WTC11 (cell line): ENCODE measurements around the gene MED13.

Source experiments
- NFE2L1 ChIP-seq: sonication (generic); formaldehyde crosslinking; IDR thresholded peaks from 2 replicates; pipeline ENCODE4 v1.8.1; 2023; ENCODE audit warnings: missing genetic modification reagents
- TF ChIP-seq, protein P1 (sequence below): sonication (generic); formaldehyde crosslinking; IDR thresholded peaks from 2 replicates; pipeline ENCODE4 v1.8.1; 2023; ENCODE audit warnings: mild to moderate bottlenecking, missing genetic modification reagents
- TF ChIP-seq, protein P2 (sequence below): sonication (generic); formaldehyde crosslinking; IDR thresholded peaks from 2 replicates; pipeline ENCODE4 v1.8.0; 2022; ENCODE audit warnings: mild to moderate bottlenecking, missing genetic modification reagents
- TF ChIP-seq, protein P3 (sequence below): sonication (generic); formaldehyde crosslinking; IDR thresholded peaks from 2 replicates; pipeline ENCODE4 v1.8.1; 2023; ENCODE audit warnings: mild to moderate bottlenecking, missing genetic modification reagents
- TF ChIP-seq, protein P4 (sequence below): sonication (generic); formaldehyde crosslinking; IDR thresholded peaks from 2 replicates; pipeline ENCODE4 v1.8.0; 2022; ENCODE audit warnings: mild to moderate bottlenecking, missing genetic modification reagents
- TF ChIP-seq, protein P5 (sequence below): sonication (generic); formaldehyde crosslinking; IDR thresholded peaks from 2 replicates; pipeline ENCODE4 v1.8.1; 2022; ENCODE audit warnings: missing genetic modification reagents, borderline replicate concordance

DNA sequence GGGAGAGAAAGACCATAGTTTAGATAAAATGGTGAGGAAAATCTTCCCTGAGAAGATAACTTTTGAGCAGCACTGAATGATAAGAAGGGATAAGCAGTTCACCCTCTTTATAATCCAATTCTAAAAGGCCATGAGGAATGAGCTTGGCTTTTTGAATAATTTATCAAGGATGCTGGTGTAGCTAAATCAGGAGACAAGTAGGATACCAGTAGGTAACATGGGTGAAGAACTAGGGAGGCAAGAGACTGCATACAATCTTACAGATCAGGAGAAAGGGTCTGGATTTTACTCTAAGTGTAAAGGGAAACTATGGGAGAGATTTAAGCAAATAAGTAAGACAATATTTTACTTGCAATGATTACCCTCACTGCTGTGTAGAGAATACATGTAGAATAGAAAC, 60.7 kb downstream of the MED13 start:
- TF ChIP-seq, protein P1, sequence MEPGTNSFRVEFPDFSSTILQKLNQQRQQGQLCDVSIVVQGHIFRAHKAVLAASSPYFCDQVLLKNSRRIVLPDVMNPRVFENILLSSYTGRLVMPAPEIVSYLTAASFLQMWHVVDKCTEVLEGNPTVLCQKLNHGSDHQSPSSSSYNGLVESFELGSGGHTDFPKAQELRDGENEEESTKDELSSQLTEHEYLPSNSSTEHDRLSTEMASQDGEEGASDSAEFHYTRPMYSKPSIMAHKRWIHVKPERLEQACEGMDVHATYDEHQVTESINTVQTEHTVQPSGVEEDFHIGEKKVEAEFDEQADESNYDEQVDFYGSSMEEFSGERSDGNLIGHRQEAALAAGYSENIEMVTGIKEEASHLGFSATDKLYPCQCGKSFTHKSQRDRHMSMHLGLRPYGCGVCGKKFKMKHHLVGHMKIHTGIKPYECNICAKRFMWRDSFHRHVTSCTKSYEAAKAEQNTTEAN (CRISPR knock-in tag), result no peak
- TF ChIP-seq, protein P2, sequence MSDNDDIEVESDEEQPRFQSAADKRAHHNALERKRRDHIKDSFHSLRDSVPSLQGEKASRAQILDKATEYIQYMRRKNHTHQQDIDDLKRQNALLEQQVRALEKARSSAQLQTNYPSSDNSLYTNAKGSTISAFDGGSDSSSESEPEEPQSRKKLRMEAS (CRISPR knock-in tag), result no peak
- TF ChIP-seq, protein P3, sequence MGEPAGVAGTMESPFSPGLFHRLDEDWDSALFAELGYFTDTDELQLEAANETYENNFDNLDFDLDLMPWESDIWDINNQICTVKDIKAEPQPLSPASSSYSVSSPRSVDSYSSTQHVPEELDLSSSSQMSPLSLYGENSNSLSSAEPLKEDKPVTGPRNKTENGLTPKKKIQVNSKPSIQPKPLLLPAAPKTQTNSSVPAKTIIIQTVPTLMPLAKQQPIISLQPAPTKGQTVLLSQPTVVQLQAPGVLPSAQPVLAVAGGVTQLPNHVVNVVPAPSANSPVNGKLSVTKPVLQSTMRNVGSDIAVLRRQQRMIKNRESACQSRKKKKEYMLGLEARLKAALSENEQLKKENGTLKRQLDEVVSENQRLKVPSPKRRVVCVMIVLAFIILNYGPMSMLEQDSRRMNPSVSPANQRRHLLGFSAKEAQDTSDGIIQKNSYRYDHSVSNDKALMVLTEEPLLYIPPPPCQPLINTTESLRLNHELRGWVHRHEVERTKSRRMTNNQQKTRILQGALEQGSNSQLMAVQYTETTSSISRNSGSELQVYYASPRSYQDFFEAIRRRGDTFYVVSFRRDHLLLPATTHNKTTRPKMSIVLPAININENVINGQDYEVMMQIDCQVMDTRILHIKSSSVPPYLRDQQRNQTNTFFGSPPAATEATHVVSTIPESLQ (CRISPR knock-in tag), result no peak
- TF ChIP-seq NFE2L1, result no peak
- TF ChIP-seq, protein P4, sequence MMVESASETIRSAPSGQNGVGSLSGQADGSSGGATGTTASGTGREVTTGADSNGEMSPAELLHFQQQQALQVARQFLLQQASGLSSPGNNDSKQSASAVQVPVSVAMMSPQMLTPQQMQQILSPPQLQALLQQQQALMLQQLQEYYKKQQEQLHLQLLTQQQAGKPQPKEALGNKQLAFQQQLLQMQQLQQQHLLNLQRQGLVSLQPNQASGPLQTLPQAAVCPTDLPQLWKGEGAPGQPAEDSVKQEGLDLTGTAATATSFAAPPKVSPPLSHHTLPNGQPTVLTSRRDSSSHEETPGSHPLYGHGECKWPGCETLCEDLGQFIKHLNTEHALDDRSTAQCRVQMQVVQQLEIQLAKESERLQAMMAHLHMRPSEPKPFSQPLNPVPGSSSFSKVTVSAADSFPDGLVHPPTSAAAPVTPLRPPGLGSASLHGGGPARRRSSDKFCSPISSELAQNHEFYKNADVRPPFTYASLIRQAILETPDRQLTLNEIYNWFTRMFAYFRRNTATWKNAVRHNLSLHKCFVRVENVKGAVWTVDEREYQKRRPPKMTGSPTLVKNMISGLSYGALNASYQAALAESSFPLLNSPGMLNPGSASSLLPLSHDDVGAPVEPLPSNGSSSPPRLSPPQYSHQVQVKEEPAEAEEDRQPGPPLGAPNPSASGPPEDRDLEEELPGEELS (CRISPR knock-in tag), result no peak
- TF ChIP-seq, protein P5, sequence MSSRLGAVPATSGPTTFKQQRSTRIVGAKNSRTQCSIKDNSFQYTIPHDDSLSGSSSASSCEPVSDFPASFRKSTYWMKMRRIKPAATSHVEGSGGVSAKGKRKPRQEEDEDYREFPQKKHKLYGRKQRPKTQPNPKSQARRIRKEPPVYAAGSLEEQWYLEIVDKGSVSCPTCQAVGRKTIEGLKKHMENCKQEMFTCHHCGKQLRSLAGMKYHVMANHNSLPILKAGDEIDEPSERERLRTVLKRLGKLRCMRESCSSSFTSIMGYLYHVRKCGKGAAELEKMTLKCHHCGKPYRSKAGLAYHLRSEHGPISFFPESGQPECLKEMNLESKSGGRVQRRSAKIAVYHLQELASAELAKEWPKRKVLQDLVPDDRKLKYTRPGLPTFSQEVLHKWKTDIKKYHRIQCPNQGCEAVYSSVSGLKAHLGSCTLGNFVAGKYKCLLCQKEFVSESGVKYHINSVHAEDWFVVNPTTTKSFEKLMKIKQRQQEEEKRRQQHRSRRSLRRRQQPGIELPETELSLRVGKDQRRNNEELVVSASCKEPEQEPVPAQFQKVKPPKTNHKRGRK (CRISPR knock-in tag), result no peak
